CD4-positive, alpha-beta T cell (primary cell): ENCODE results near the gene EPHA4. TPM values are rescaled to one million over a fixed set of nuclear protein-coding genes. Genes with fewer than 3 reads are reported as not detected.

ENCODE experiments used
- ATAC-seq: fragments of 200-7000 bp; cut with Tn5 transposase; one replicate; pipeline ENCODE4 v1.10.0; 2022; ENCODE audit warnings: mild to moderate bottlenecking; ENCODE audit not compliant: poor library complexity
- CTCF ChIA-PET: fragments of 350-600 bp; sonication (Branson Sonifier 250); formaldehyde crosslinking; loops from one replicate; lab custom pipeline; 2021; ENCODE audit warnings: antibody characterized with exemption, inconsistent platforms; lab: Charles Lee
- POLR2A ChIA-PET: fragments of 350-600 bp; sonication (Branson Sonifier 250); formaldehyde crosslinking; loops from one replicate; lab custom pipeline; 2021; ENCODE audit warnings: antibody characterized with exemption, inconsistent platforms; lab: Charles Lee
- DNase-seq, 14 experiments: peaks; one replicate each; pipeline ENCODE4 v3.0.0-alpha.2; 2013 to 2020; ENCODE audit warnings: mixed read lengths in 2 of 14
- H3K27ac ChIP-seq, 2 donors: one replicate each; pipeline versions ENCODE4 v1.5.1 to v1.7.0; 2013; ENCODE audit warnings: low read length in 2 of 2, low read depth in 1 of 2, mild to moderate bottlenecking in 1 of 2
- H3K27me3 ChIP-seq, 2 experiments: 1 replicate in 1 of 2; 2 replicates in 1 of 2; pipeline versions ENCODE4 v1.6.1 to v1.7.0; 2013; ENCODE audit warnings: low read length in 2 of 2, control low read depth in 1 of 2, mild to moderate bottlenecking in 1 of 2, moderate library complexity in 1 of 2; ENCODE audit not compliant: insufficient read depth in 2 of 2, control insufficient read depth in 1 of 2
- H3K36me3 ChIP-seq: one replicate; pipeline ENCODE4 v1.6.1; 2013; ENCODE audit warnings: low read length, control low read depth; ENCODE audit not compliant: insufficient read depth
- H3K4me1 ChIP-seq: one replicate; pipeline ENCODE4 v1.6.1; 2013; ENCODE audit warnings: low read length, control low read depth; ENCODE audit not compliant: insufficient read depth
- H3K4me3 ChIP-seq: one replicate; pipeline ENCODE4 v1.5.1; 2013; ENCODE audit warnings: mild to moderate bottlenecking, low read length, moderate library complexity
- H3K9me3 ChIP-seq, 2 experiments: 1 replicate in 1 of 2; 2 replicates in 1 of 2; pipeline versions ENCODE4 v1.6.1 to v1.7.0; 2013; ENCODE audit warnings: low read length in 2 of 2, mild to moderate bottlenecking in 2 of 2, control low read depth in 1 of 2, moderate library complexity in 1 of 2; ENCODE audit not compliant: control insufficient read depth in 1 of 2, insufficient read depth in 1 of 2
- H3K27ac Mint-ChIP-seq: one replicate; pipeline ENCODE4 v1.8.0; 2020; ENCODE audit warnings: mixed read lengths
- H3K27me3 Mint-ChIP-seq: one replicate; pipeline ENCODE4 v1.8.0; 2021; ENCODE audit warnings: mixed read lengths
- H3K36me3 Mint-ChIP-seq: one replicate; pipeline ENCODE4 v1.8.0; 2021; ENCODE audit warnings: low read depth, mixed read lengths
- H3K4me1 Mint-ChIP-seq: one replicate; pipeline ENCODE4 v1.8.0; 2021; ENCODE audit warnings: low read depth, mixed read lengths
- H3K4me3 Mint-ChIP-seq: one replicate; pipeline ENCODE4 v1.8.0; 2020; ENCODE audit warnings: mild to moderate bottlenecking, mixed read lengths
- H3K9me3 Mint-ChIP-seq: one replicate; pipeline ENCODE4 v1.8.0; 2020; ENCODE audit warnings: mixed read lengths
- intact Hi-C, 2 experiments: fragments of 100-400 bp; cut with DNase I in 1 of 2; cut with micrococcal nuclease in 1 of 2; formaldehyde crosslinking; loops; one replicate each; pipeline versions ENCODE4 v1.15.1 to v1.9.0; 2023 to 2025; cut with DNase I, micrococcal nuclease
- total RNA-seq, 174 experiments: library from RNA in 2 of 174; stranded (reverse) in 2 of 174; gene quantifications; one replicate each; pipeline ENCODE4 v1.2.3 and lab custom pipeline; 2021 to 2026
- TF ChIP-seq, protein P1 (sequence below): fragments of 200-600 bp; IDR thresholded peaks from one replicate; pipeline ENCODE4 v1.8.0; 2022; ENCODE audit warnings: antibody characterized with exemption, mild to moderate bottlenecking

Gene EPHA4
- total RNA-seq, 2 experiments from 2014 or later, result 85.7 to 86.5 TPM

DNA sequence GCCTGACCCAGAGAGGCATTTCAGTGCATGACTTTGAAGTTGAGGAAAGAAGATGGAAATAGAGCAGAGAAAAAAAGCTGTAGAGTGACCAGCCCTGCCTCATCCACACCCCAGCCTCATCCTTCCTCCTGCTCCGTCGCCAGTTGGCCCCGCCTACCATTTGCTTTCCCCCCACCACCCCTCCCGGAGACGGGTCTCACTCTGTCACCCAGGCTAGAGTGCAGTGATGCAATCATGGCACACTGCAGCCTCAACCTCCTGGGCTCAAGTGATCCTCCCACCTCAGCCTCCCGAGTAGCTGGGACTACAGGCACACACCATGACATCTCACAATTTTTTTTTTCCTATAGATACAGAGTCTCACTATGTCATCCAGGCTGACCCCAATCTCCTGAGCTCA, 200.8 kb downstream of the EPHA4 start:
- POLR2A ChIA-PET, result no interaction called here
- intact Hi-C loops, result no loop called here
- H3K27ac Mint-ChIP-seq, result no peak overlapping the region

DNA sequence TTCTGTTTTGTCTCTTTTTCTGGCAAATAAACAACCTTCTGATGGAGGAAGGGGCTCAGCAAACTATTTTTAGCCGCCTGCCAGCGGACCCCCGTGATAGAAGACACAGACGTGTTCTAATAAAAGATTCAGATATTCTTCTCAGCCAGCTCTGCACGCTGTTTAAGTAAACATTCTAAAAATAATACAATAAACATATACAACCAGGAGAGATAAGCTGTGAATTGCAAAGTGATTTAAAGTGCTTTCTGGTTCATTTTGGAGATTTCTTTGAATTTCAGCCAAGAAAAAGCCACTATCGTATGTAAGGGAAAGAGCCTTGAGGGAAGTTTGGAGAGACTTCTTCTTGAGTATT, 201.3 kb downstream of the EPHA4 start:
- no peak for ATAC-seq
- DNase-seq, result no peak
- ChIA-PET CTCF (no interaction called here), POLR2A (no interaction called here)
- Mint-ChIP-seq H3K4me3 (no peak overlapping the region), H3K4me1 (no peaks in the 10 kb centered on the region), H3K27me3 (peaks cover 6% of the 10 kb centered on the region), H3K27ac (no peak overlapping the region), H3K36me3 (no peaks in the 10 kb centered on the region), H3K9me3 (no peaks in the 10 kb centered on the region)
- H3K27me3 ChIP-seq, result no peaks in the 10 kb centered on the region
- H3K4me3 ChIP-seq, result no peak overlapping the region
- H3K36me3 ChIP-seq, result no peaks in the 10 kb centered on the region
- intact Hi-C loops, result no loop called here
- no peaks in the 10 kb centered on the region for H3K4me1 ChIP-seq
- TF ChIP-seq, protein P1, sequence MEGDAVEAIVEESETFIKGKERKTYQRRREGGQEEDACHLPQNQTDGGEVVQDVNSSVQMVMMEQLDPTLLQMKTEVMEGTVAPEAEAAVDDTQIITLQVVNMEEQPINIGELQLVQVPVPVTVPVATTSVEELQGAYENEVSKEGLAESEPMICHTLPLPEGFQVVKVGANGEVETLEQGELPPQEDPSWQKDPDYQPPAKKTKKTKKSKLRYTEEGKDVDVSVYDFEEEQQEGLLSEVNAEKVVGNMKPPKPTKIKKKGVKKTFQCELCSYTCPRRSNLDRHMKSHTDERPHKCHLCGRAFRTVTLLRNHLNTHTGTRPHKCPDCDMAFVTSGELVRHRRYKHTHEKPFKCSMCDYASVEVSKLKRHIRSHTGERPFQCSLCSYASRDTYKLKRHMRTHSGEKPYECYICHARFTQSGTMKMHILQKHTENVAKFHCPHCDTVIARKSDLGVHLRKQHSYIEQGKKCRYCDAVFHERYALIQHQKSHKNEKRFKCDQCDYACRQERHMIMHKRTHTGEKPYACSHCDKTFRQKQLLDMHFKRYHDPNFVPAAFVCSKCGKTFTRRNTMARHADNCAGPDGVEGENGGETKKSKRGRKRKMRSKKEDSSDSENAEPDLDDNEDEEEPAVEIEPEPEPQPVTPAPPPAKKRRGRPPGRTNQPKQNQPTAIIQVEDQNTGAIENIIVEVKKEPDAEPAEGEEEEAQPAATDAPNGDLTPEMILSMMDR, result no peak
- peaks cover 0 to 5% of the 10 kb centered on the region in 2 experiments for H3K9me3 ChIP-seq
- no peak overlapping the region for H3K27ac ChIP-seq

More for the DNA sequence above, 200.8 kb downstream of the EPHA4 start:
- no peak overlapping the region for H3K27ac ChIP-seq
- TF ChIP-seq, protein P1, result no peak
- H3K36me3 Mint-ChIP-seq, result no peaks in the 10 kb centered on the region
- no peaks in the 10 kb centered on the region for H3K9me3 Mint-ChIP-seq
- CTCF ChIA-PET, result no interaction called here
- H3K4me3 ChIP-seq, result no peak overlapping the region
- H3K9me3 ChIP-seq, result peaks cover 0 to 5% of the 10 kb centered on the region in 2 experiments
- ATAC-seq (no peak), DNase-seq (no peak)
- H3K36me3 ChIP-seq, result no peaks in the 10 kb centered on the region
- H3K4me1 Mint-ChIP-seq, result no peaks in the 10 kb centered on the region
- H3K27me3 ChIP-seq, result no peaks in the 10 kb centered on the region
- H3K4me1 ChIP-seq, result no peaks in the 10 kb centered on the region
- no peak overlapping the region for H3K4me3 Mint-ChIP-seq
- peaks cover 6% of the 10 kb centered on the region for H3K27me3 Mint-ChIP-seq

DNA sequence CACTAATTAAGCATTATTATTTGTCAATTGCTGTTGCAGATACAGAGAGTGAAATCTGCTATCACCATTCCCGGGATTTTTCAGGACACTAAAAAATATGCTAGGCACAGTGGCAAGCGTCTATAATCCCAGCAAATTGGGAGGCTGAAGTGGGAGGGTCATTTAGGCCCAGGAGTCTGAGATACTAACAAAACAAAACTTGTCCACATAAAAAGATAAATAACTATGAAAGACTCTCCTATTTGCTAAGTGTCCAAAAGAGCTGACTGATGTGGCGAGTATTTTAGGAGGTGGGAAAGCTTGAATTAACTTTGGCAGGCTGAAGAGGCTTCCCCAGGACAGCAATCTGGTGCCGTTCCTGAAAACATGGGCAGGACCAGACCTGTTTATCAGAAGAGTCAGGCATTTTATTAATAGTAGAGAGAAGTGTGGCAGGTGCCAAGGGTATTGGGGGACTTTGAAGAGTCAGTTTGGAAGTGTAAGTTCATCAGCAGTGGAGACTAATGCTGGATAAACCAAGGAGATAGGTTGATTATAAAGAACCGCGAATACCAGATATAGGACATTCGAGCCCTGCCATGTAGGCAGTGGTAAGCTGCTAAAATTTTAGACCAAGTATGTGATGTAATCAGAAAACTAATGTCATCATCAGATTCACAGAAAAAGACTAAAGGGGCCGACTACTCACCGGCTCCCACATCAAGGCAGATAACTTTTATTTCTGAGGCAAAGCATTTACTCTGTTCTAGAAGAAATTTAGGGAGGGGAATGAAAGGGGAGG, 201.8 kb downstream of the EPHA4 start:
- no peaks in the 10 kb centered on the region for H3K36me3 Mint-ChIP-seq
- Histone ChIP-seq H3K4me3 (no peak overlapping the region), H3K36me3 (no peaks in the 10 kb centered on the region), H3K27ac (no peak overlapping the region), H3K4me1 (no peaks in the 10 kb centered on the region), H3K27me3 (no peaks in the 10 kb centered on the region), H3K9me3 (peaks cover 0 to 5% of the 10 kb centered on the region in 2 experiments)
- H3K4me1 Mint-ChIP-seq, result no peaks in the 10 kb centered on the region
- H3K27ac Mint-ChIP-seq, result no peak overlapping the region
- intact Hi-C loops, result no loop called here
- no peak overlapping the region for H3K4me3 Mint-ChIP-seq
- TF ChIP-seq, protein P1, result no peak
- ChIA-PET CTCF (interaction anchor here (1.8 kb wide), 1 partner anchor 10 kb away, joined by 3 read pairs; no protein-coding TSS in a partner anchor), POLR2A (no interaction called here)
- peaks cover 6% of the 10 kb centered on the region for H3K27me3 Mint-ChIP-seq
- ATAC-seq (no peak), DNase-seq (no peak)
- H3K9me3 Mint-ChIP-seq, result no peaks in the 10 kb centered on the region
